Measurements from ENCODE around the gene PLIN5. TPM values are rescaled to one million over a fixed set of nuclear protein-coding genes. Genes with fewer than 3 reads are reported as not detected.

The PLIN5 gene
- polyA plus RNA-seq, 1 donor from 2014 or later: 1.3 TPM

- Histone ChIP-seq H3K27me3 (ENCODE audit: insufficient read depth, low read depth, low read length) (no peaks in the 10 kb centered on the region), H3F3A (ENCODE audit: insufficient read depth, low read length, poor library complexity, severe bottlenecking) (no peaks in the 10 kb centered on the region), H3K27ac (ENCODE audit: low read length) (peak overlapping the region; percentile 55), H4K20me1 (ENCODE audit: insufficient read depth) (peaks cover 16% of the 10 kb centered on the region), H3K9me2 (ENCODE audit: insufficient read depth, low read length) (no peaks in the 10 kb centered on the region), H3K9me3 (ENCODE audit: low read length) (no peaks in the 10 kb centered on the region), H3K36me3 (ENCODE audit: insufficient read depth, low read length) (no peaks in the 10 kb centered on the region), H2AFZ (ENCODE audit: low read depth, low read length) (peak overlapping the region; percentile 56), H3K4me3 (ENCODE audit: low read length) (peak overlapping the region; percentile 92), H3K4me2 (ENCODE audit: low read length) (no peak overlapping the region), H3K79me2 (replicated peaks; ENCODE audit: insufficient read depth, low read length) (peaks cover 11% of the 10 kb centered on the region), H3K9ac (ENCODE audit: low read length) (peak overlapping the region; percentile 95)
- peak; percentile 13 for TF ChIP-seq REST (IDR thresholded peaks at IDR 0.05; ENCODE audit: borderline replicate concordance)
- TF ChIP-seq MXI1 (conservative IDR thresholded peaks at IDR 0.05; ENCODE audit: poor library complexity, severe bottlenecking): no peak
Measured at GRCh38 chr19:4580961-4581665, 46.1 kb upstream of the PLIN5 start.

- Histone ChIP-seq H3K9me3 (ENCODE audit: low read length) (no peaks in the 10 kb centered on the region), H3K27ac (ENCODE audit: low read length) (peak overlapping the region; percentile 28), H3K79me2 (replicated peaks; ENCODE audit: insufficient read depth, low read length) (peaks cover 11% of the 10 kb centered on the region), H3K9ac (ENCODE audit: low read length) (peak overlapping the region; percentile 95), H3K9me2 (ENCODE audit: insufficient read depth, low read length) (no peaks in the 10 kb centered on the region), H4K20me1 (ENCODE audit: insufficient read depth) (peaks cover 17% of the 10 kb centered on the region), H3K4me2 (ENCODE audit: low read length) (peak overlapping the region; percentile 40), H3K36me3 (ENCODE audit: insufficient read depth, low read length) (no peaks in the 10 kb centered on the region), H3K4me3 (ENCODE audit: low read length) (peak overlapping the region; percentile 92), H3K27me3 (ENCODE audit: insufficient read depth, low read depth, low read length) (no peaks in the 10 kb centered on the region), H3F3A (ENCODE audit: insufficient read depth, low read length, poor library complexity, severe bottlenecking) (no peaks in the 10 kb centered on the region), H2AFZ (ENCODE audit: low read depth, low read length) (no peak overlapping the region)
- no peak for TF ChIP-seq EZH2 (IDR thresholded peaks at IDR 0.05; ENCODE audit: borderline replicate concordance, insufficient read depth, low read length, poor library complexity, severe bottlenecking)
- no peak for TF ChIP-seq REST (IDR thresholded peaks at IDR 0.05; ENCODE audit: borderline replicate concordance)
- TF ChIP-seq RAD21 (conservative IDR thresholded peaks at IDR 0.05): peak; percentile 23
- TF ChIP-seq MXI1 (conservative IDR thresholded peaks at IDR 0.05; ENCODE audit: poor library complexity, severe bottlenecking): no peak
- peak; percentile 25 for TF ChIP-seq SMC3 (conservative IDR thresholded peaks at IDR 0.05; ENCODE audit: poor library complexity)
- TF ChIP-seq CTCF (IDR thresholded peaks at IDR 0.05; ENCODE audit: poor library complexity, severe bottlenecking): peak; percentile 76
- TF ChIP-seq TAF1 (IDR thresholded peaks at IDR 0.05; ENCODE audit: low read depth): peak; percentile 29
- TF ChIP-seq POLR2AphosphoS5 (IDR thresholded peaks at IDR 0.05): peak; percentile 68
- TF ChIP-seq EP300 (conservative IDR thresholded peaks at IDR 0.05; ENCODE audit: poor library complexity, severe bottlenecking): peak; percentile 30
Measured at GRCh38 chr19:4580021-4580901, 45.2 kb upstream of the PLIN5 start.

Data from neural cell (in vitro differentiated cells).